ENCODE measurements around the gene LETM1. TPM values are rescaled to one million over a fixed set of nuclear protein-coding genes. Genes with fewer than 3 reads are reported as not detected.
A peak's percentile ranks its signal among the peaks of the same experiment; 100 is the strongest.

LETM1 gene
- total RNA-seq, 1 donor from 2014 or later, result 60.3 TPM

DNA sequence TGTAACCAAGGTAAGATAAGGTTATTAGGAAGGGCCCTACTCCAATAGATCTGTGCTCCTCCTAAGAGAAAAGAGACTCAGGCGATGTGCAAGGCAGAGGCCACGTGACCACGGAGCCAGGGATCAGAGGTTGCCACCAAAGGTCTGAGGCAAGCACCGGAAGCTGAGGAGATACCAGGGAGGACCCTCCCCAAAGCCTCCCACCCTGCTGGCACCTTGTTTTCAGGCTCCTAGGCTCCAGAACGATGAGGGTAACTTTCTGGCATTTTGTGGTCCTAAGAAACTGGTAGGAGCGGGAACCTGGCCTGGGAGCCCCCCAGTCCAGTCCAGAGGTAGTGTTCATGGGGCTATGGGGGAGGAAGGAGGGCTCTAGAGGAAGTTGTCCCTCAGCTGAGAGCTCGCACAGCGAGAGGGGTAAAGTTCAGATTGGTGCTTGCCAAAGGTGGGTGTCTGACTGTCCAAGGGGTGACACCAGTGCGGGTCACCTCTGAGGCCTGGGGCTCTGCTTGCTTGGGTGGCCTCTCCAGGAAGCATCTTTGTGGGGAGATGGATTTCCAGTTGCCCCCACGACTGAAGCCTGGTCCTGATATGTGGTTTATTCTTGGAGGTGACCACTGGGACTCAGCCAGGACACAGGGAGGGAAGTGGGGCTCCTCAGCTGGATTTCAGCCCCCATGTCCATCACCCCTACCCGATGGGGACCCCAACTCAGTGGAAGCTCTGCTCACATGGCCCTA lies 7.5 kb upstream of the LETM1 start:
- H3K79me2 ChIP-seq (ENCODE audit: insufficient read depth, low read length), result no peaks in the 10 kb centered on the region
- FAIRE-seq (no peak), DNase-seq (ENCODE audit: low read depth) (no peak)
- H3K4me1 ChIP-seq (ENCODE audit: insufficient read depth, low read length), result peaks cover 10% of the 10 kb centered on the region
- H3K27ac Mint-ChIP-seq (ENCODE audit: unreplicated experiment), result no peak overlapping the region
- no peaks in the 10 kb centered on the region for H3K36me3 ChIP-seq (ENCODE audit: insufficient read depth, low read length)
- H3K9me3 Mint-ChIP-seq (ENCODE audit: unreplicated experiment), result no peaks in the 10 kb centered on the region
- no peak overlapping the region for H3K4me3 Mint-ChIP-seq (ENCODE audit: unreplicated experiment)
- H3K27me3 Mint-ChIP-seq (ENCODE audit: low read depth, unreplicated experiment), result peaks cover 43% of the 10 kb centered on the region
- H3K9me3 ChIP-seq (ENCODE audit: insufficient read depth, low read depth, low read length), result no peaks in the 10 kb centered on the region
- H3K4me2 ChIP-seq (ENCODE audit: low read length), result no peak overlapping the region
- H3K27ac ChIP-seq (ENCODE audit: low read depth, low read length), result no peak overlapping the region
- H3K27me3 ChIP-seq (ENCODE audit: insufficient read depth, low read length), result no peaks in the 10 kb centered on the region
- H2AFZ ChIP-seq (ENCODE audit: low read depth, low read length), result no peak overlapping the region
- no peak overlapping the region for H3K9ac ChIP-seq (ENCODE audit: low read length)
- H4K20me1 ChIP-seq (ENCODE audit: insufficient read depth, low read length), result no peaks in the 10 kb centered on the region
- no peak for TF ChIP-seq EZH2 (IDR thresholded peaks at IDR 0.05; ENCODE audit: insufficient read depth, low read length)
- TF ChIP-seq, protein P1, sequence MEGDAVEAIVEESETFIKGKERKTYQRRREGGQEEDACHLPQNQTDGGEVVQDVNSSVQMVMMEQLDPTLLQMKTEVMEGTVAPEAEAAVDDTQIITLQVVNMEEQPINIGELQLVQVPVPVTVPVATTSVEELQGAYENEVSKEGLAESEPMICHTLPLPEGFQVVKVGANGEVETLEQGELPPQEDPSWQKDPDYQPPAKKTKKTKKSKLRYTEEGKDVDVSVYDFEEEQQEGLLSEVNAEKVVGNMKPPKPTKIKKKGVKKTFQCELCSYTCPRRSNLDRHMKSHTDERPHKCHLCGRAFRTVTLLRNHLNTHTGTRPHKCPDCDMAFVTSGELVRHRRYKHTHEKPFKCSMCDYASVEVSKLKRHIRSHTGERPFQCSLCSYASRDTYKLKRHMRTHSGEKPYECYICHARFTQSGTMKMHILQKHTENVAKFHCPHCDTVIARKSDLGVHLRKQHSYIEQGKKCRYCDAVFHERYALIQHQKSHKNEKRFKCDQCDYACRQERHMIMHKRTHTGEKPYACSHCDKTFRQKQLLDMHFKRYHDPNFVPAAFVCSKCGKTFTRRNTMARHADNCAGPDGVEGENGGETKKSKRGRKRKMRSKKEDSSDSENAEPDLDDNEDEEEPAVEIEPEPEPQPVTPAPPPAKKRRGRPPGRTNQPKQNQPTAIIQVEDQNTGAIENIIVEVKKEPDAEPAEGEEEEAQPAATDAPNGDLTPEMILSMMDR (IDR thresholded peaks at IDR 0.05; ENCODE audit: insufficient read depth, low read depth, low read length), result no peak
- no peak overlapping the region for H3K4me3 ChIP-seq (ENCODE audit: insufficient read depth, low read depth, low read length)
- no peaks in the 10 kb centered on the region for H3K36me3 Mint-ChIP-seq (ENCODE audit: low read depth, unreplicated experiment)
- peaks cover 1% of the 10 kb centered on the region for H3K4me1 Mint-ChIP-seq (ENCODE audit: low read depth, unreplicated experiment)

DNA sequence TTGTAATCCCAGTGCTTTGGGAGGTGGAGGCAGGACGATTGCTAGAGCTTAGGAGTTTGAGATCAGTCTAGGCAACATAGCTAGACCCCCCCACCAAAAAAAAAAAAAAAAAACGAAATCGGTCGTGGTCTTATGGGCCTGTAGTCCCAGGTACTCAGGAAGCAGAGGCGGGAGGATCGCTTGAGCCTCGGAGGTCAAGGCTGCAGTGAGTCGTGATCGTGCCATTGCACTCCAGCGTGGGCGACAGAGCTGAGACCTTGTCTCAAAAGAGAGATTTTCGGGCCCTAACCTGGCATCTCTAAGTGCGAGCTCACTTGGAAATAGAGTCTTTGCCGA lies 7.0 kb upstream of the LETM1 start:
- Histone ChIP-seq H3K9ac (ENCODE audit: low read length) (no peak overlapping the region), H3K79me2 (ENCODE audit: insufficient read depth, low read length) (no peaks in the 10 kb centered on the region)

More for the DNA sequence above, 7.0 kb upstream of the LETM1 start:
- no peaks in the 10 kb centered on the region for H4K20me1 ChIP-seq (ENCODE audit: insufficient read depth, low read length)
- peaks cover 10% of the 10 kb centered on the region for H3K4me1 ChIP-seq (ENCODE audit: insufficient read depth, low read length)
- Mint-ChIP-seq H3K36me3 (ENCODE audit: low read depth, unreplicated experiment) (no peaks in the 10 kb centered on the region), H3K4me3 (ENCODE audit: unreplicated experiment) (no peak overlapping the region), H3K9me3 (ENCODE audit: unreplicated experiment) (no peaks in the 10 kb centered on the region), H3K4me1 (ENCODE audit: low read depth, unreplicated experiment) (peaks cover 1% of the 10 kb centered on the region), H3K27ac (ENCODE audit: unreplicated experiment) (no peak overlapping the region), H3K27me3 (ENCODE audit: low read depth, unreplicated experiment) (peaks cover 40% of the 10 kb centered on the region)
- TF ChIP-seq EZH2 (IDR thresholded peaks at IDR 0.05; ENCODE audit: insufficient read depth, low read length), result no peak
- TF ChIP-seq, protein P1 (IDR thresholded peaks at IDR 0.05; ENCODE audit: insufficient read depth, low read depth, low read length), result no peak
- no peak overlapping the region for H3K4me3 ChIP-seq (ENCODE audit: insufficient read depth, low read depth, low read length)
- no peaks in the 10 kb centered on the region for H3K9me3 ChIP-seq (ENCODE audit: insufficient read depth, low read depth, low read length)
- no peak for FAIRE-seq
- no peak for DNase-seq (ENCODE audit: low read depth)
- no peak overlapping the region for H2AFZ ChIP-seq (ENCODE audit: low read depth, low read length)
- H3K36me3 ChIP-seq (ENCODE audit: insufficient read depth, low read length), result no peaks in the 10 kb centered on the region
- H3K27me3 ChIP-seq (ENCODE audit: insufficient read depth, low read length), result no peaks in the 10 kb centered on the region
- no peak overlapping the region for H3K27ac ChIP-seq (ENCODE audit: low read depth, low read length)
- peak overlapping the region; percentile 60 for H3K4me2 ChIP-seq (ENCODE audit: low read length)

Measured in astrocyte (in vitro differentiated cells and primary cell).